Stimulated activated CD8-positive, alpha-beta memory T cell treated with anti-CD3 and anti-CD28 coated beads, Interleukin-2, amount 100 ng/mL, for 1 hour (primary cell): ENCODE results near the gene NPSR1.
"Not testable (repeated sequence)": the region's sequence is repeated elsewhere in the genome, so short reads cannot be mapped to it uniquely, and the experiment has no call there.

Experiments
- DNase-seq, 2 donors: peaks; one replicate each; pipeline ENCODE4 v3.0.0-alpha.2; 2020; ENCODE audit warnings: low read depth in 2 of 2

NPSR1 gene, protein sequence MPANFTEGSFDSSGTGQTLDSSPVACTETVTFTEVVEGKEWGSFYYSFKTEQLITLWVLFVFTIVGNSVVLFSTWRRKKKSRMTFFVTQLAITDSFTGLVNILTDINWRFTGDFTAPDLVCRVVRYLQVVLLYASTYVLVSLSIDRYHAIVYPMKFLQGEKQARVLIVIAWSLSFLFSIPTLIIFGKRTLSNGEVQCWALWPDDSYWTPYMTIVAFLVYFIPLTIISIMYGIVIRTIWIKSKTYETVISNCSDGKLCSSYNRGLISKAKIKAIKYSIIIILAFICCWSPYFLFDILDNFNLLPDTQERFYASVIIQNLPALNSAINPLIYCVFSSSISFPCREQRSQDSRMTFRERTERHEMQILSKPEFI

GRCh38 chr7:34657632-34658268 is at the start of gene NPSR1:
TSS of gene NPSR1 (plus strand) at chr7:34658218. CDS start at chr7:34658413, 195 bp downstream.
- DNase-seq, result no peak

DNA sequence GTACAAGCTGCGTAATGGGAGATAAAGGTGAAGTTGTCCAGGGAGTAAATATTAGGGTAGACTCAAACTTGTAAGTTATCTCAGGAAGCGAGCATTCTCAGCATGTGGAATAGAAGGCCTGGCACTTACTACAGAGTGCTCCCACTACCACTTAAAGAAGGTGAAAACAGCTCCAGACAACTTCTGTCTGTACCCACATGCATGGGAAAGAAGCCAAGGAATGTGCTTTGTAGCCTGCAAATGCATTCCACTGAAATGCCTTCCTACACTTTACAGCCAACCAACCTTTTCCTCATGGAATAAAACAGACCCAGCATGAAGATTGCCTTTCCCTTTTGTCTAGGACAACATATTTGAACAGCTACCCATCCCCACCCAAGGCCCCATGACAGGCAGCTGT is 45.4 kb upstream of the NPSR1 start:
- DNase-seq, result no peak

GRCh38 chr7:34620425-34620824 is 37.6 kb upstream of the NPSR1 start:
- no peak for DNase-seq

DNA sequence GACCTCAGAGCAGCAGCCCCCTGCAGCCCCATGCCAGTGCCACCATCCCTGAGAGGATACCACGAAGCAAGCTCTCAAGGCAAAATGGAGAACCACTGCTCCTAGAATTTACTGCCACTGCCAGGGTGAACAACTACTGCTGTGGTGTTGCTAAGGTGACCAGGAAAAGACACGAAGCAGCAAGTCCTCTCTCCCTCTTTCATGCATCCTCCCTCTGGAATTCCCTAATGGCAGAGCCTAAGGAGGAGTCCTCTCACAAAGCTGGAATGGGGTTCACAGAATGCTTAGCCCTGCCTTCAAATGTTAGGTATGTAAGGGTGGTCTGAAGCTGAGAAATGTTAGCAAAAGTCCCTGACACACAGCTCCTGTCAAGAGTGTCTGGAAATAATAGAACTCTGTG is 35.8 kb upstream of the NPSR1 start:
- no peak for DNase-seq

GRCh38 chr7:34622771-34623250 is 35.2 kb upstream of the NPSR1 start:
- no peak for DNase-seq

DNA sequence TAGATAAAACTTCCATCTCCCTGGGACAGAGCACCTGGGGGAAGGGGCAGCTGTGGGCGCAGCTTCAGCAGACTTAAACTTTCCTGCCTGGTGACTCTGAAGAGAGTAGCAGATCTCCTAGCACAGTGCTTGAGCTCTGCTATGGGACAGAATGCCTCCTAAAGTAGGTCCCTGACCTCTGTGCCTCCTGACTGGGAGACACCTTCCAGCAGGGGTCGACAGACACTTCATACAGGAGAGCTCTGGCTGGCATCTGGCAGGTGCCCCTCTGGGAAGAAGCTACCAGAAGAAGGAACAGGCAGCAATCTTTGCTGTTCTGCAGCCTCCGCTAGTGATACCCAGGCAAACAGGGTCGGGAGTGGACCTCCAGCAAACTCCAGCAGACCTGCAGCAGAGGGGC is 29.4 kb upstream of the NPSR1 start:
- DNase-seq, result not testable (repeated sequence)

GRCh38 chr7:34652809-34653208 is 5.2 kb upstream of the NPSR1 start:
- no peak for DNase-seq

- no peak for DNase-seq
Observed at GRCh38 chr7:34653787-34654186, 4.2 kb upstream of the NPSR1 start.

GRCh38 chr7:34655384-34655783 is 2.6 kb upstream of the NPSR1 start:
- no peak for DNase-seq

- no peak for DNase-seq
Observed at GRCh38 chr7:34656041-34656440, 2.0 kb upstream of the NPSR1 start.

GRCh38 chr7:34659472-34660075 is 1.6 kb downstream of the NPSR1 start:
- no peak for DNase-seq

- DNase-seq, result no peak
Observed at GRCh38 chr7:34662058-34662708, 4.2 kb downstream of the NPSR1 start.

DNA sequence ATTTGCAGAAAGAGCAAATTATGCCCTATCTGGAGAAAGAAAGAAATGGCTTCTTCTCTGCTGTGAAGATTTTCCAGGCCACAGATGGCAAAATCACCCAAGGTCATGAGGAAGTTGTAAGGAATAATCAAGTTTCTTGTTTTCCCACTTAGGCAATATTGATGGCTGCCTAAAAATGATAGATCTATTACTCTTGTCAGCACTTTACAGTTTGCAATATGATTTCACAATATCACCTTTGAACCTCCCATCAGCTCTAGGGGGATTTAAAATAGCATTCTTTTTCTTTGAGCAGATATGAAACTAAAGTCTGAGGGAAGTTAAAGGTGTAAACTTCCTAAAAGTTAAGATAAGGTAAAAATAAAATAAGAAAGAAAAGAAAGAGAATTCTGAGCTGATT is 6.7 kb downstream of the NPSR1 start:
- no peak for DNase-seq

GRCh38 chr7:34672430-34672829 is 14.4 kb downstream of the NPSR1 start:
- no peak for DNase-seq

- DNase-seq, result no peak
Observed at GRCh38 chr7:34673066-34673465, 15.0 kb downstream of the NPSR1 start.

DNA sequence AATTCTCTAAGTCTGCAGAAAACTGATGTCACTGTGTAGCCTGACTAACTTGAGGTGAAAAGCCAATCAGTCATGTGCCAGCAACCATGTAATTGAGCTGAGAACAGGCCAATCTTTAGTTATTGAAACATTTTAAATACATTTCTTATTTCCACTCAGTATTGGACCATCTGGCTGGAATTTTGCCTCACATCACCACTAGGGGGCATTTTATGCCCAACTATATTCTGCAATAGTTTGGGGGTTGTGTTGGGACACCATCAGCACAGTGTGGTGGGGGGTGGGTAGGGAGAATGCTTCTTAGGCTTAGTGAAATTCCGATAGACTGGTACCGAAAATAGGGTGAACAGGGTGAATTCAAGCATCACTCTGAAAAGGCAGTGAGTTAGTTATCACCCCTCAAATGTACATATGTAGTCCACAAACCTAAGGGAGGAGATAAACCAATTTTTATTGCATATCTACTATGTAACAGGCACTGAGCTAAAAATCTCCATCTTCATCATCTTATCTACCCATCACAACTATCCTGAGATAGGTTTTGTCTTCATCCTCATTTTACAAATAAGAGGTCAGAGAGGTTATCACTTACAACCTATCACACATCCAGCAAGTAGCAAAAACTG is 17.8 kb downstream of the NPSR1 start:
- DNase-seq, result no peak

GRCh38 chr7:34677491-34677890 is 19.5 kb downstream of the NPSR1 start:
- no peak for DNase-seq

DNA sequence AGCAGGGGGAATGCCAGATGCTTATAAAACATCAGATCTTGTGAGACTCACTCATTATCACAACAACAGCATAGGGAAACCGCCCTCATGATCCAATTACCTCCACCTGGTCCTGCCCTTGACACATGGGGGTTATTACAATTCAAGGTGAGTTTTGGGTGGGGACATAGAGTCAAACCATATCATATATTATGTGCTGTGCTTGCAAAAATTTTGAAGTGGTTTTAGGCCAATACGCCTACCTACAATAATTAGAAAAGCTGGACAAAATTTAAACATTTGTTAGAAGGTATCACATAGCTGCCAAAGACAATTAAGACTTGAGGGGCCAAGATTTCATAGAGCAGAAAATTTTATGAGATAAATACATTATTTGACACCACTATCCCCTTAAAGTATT is 29.5 kb downstream of the NPSR1 start:
- no peak for DNase-seq

GRCh38 chr7:34696415-34696814 is 38.4 kb downstream of the NPSR1 start:
- DNase-seq, result no peak

GRCh38 chr7:34709771-34710170 is 51.8 kb downstream of the NPSR1 start:
- DNase-seq, result no peak

DNA sequence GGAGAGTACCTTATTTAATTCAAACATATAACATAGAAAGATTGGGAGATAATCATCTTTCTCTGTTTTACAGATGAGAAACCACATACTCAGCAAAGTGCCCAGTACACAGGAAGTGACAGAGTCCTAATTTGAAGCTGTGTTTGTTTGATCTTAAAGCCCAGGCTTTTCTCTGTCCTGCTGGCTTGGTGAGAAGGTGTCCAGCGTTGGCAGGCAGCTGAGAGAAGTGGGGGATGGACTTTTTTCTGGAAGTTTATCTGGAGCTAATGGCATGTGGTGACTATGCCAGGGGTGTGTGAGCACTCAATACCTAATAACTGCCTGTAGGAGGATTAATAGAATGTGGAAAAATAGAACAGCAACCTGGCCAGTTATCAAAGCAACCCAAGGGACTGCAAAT is 60.8 kb downstream of the NPSR1 start:
- DNase-seq, result no peak

DNA sequence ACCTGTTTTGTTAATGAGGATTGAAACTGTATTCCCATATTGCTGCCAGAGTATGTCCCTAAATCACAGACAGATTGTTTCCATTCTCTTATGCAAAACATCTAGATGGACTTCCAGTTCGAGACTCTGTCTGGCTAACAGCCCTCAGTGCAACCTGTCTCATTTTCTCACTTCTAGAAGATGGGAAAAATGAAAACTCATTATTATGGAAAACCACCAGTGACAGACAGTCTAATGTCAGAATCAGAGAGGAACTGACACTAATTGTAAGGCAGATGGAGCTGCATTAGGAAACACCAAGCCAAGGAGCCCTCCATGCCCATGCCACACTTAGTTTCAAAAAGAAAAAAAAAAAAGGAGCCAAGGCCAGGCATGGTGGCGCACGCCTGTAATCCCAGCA is 61.6 kb downstream of the NPSR1 start:
- DNase-seq, result no peak
